ENCODE data around the gene BCLAF1.

DNA sequence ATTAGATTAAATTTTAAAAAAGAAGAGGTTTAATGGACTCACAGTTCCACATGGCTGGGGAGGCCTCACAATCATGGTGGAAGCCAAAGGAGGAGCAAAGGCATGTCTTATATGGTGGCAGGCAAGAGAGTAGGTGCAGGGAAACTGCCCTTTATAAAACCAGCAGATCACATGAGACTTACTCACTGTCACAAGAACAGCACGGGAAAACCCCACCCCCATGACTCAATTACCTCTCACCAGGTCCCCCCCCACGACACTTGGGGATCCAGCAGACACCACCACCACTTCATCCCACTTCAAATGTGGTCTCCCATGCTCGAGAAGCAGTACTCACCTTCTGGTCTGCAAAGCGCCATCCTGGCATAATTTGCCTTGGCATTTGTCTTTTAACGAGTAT is 64.2 kb downstream of the BCLAF1 start:
- TF ChIP-seq, protein P1, sequence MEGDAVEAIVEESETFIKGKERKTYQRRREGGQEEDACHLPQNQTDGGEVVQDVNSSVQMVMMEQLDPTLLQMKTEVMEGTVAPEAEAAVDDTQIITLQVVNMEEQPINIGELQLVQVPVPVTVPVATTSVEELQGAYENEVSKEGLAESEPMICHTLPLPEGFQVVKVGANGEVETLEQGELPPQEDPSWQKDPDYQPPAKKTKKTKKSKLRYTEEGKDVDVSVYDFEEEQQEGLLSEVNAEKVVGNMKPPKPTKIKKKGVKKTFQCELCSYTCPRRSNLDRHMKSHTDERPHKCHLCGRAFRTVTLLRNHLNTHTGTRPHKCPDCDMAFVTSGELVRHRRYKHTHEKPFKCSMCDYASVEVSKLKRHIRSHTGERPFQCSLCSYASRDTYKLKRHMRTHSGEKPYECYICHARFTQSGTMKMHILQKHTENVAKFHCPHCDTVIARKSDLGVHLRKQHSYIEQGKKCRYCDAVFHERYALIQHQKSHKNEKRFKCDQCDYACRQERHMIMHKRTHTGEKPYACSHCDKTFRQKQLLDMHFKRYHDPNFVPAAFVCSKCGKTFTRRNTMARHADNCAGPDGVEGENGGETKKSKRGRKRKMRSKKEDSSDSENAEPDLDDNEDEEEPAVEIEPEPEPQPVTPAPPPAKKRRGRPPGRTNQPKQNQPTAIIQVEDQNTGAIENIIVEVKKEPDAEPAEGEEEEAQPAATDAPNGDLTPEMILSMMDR (conservative IDR thresholded peaks at IDR 0.05): no peak
- TF ChIP-seq EZH2 (IDR thresholded peaks at IDR 0.05; ENCODE audit: low read depth): no peak
